ENCODE results near the gene PEX14. TPM values are rescaled to one million over a fixed set of nuclear protein-coding genes. Genes with fewer than 3 reads are reported as not detected.

The PEX14 gene
- total RNA-seq, 1 donor from 2014 or later, result 21.6 TPM

GRCh38 chr1:10597492-10598388, 123.0 kb downstream of the PEX14 start:
- peaks cover 24% of the 10 kb centered on the region for H3K4me1 ChIP-seq
- intact Hi-C loops (cut with DNase I), result no loop called here

DNA sequence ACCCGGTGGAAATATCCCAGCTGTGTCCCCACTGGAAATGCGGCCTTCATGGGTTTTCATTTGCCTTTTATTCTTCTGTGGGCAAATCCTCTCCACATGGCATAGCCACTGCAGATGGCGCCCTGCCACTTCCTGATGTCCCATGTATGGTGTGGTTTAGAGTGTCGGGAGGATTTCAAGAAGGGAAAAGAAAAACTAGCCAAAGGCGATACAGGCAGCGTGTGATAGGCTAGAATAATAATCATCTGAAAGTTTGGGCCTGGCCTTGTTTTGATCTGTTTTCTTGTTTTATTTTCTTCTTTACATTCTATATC, 123.6 kb downstream of the PEX14 start:
- Histone ChIP-seq H3K27me3 (no peaks in the 10 kb centered on the region), H3K9me3 (no peaks in the 10 kb centered on the region), H3K27ac (no peak overlapping the region), H3K4me1 (peaks cover 26% of the 10 kb centered on the region), H3K36me3 (no peaks in the 10 kb centered on the region), H3K4me3 (no peak overlapping the region)
- no peak for DNase-seq (ENCODE audit: extremely low spot score in 2 of 2)
- intact Hi-C loops (cut with DNase I), result no loop called here
- no peak for TF ChIP-seq POLR2A (IDR thresholded peaks at IDR 0.05)
- TF ChIP-seq, protein P1, sequence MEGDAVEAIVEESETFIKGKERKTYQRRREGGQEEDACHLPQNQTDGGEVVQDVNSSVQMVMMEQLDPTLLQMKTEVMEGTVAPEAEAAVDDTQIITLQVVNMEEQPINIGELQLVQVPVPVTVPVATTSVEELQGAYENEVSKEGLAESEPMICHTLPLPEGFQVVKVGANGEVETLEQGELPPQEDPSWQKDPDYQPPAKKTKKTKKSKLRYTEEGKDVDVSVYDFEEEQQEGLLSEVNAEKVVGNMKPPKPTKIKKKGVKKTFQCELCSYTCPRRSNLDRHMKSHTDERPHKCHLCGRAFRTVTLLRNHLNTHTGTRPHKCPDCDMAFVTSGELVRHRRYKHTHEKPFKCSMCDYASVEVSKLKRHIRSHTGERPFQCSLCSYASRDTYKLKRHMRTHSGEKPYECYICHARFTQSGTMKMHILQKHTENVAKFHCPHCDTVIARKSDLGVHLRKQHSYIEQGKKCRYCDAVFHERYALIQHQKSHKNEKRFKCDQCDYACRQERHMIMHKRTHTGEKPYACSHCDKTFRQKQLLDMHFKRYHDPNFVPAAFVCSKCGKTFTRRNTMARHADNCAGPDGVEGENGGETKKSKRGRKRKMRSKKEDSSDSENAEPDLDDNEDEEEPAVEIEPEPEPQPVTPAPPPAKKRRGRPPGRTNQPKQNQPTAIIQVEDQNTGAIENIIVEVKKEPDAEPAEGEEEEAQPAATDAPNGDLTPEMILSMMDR (IDR thresholded peaks at IDR 0.05), result no peak
- no peak for TF ChIP-seq POLR2AphosphoS5 (IDR thresholded peaks at IDR 0.05; ENCODE audit: insufficient read depth in 1 of 2, low read depth in 1 of 2)

More at GRCh38 chr1:10597492-10598388, 123.0 kb downstream of the PEX14 start:
- H3K36me3 ChIP-seq, result no peaks in the 10 kb centered on the region
- H3K27ac ChIP-seq, result no peak overlapping the region
- no peaks in the 10 kb centered on the region for H3K27me3 ChIP-seq
- DNase-seq (ENCODE audit: extremely low spot score in 2 of 2), result no peak
- no peaks in the 10 kb centered on the region for H3K9me3 ChIP-seq
- no peak overlapping the region for H3K4me3 ChIP-seq
- TF ChIP-seq, protein P1 (IDR thresholded peaks at IDR 0.05), result no peak
- no peak for TF ChIP-seq POLR2A (IDR thresholded peaks at IDR 0.05)
- TF ChIP-seq POLR2AphosphoS5 (IDR thresholded peaks at IDR 0.05; ENCODE audit: insufficient read depth in 1 of 2, low read depth in 1 of 2), result no peak

- H3K27ac ChIP-seq, result no peak overlapping the region
- no peaks in the 10 kb centered on the region for H3K36me3 ChIP-seq
- TF ChIP-seq POLR2A (IDR thresholded peaks at IDR 0.05) (no peak), POLR2AphosphoS5 (IDR thresholded peaks at IDR 0.05; ENCODE audit: insufficient read depth in 1 of 2, low read depth in 1 of 2) (no peak)
- TF ChIP-seq, protein P1 (IDR thresholded peaks at IDR 0.05), result no peak
- H3K4me1 ChIP-seq, result peaks cover 26% of the 10 kb centered on the region
- no peaks in the 10 kb centered on the region for H3K27me3 ChIP-seq
- intact Hi-C loops (cut with DNase I), result no loop called here
- DNase-seq (ENCODE audit: extremely low spot score in 2 of 2), result no peak
- H3K9me3 ChIP-seq, result no peaks in the 10 kb centered on the region
- no peak overlapping the region for H3K4me3 ChIP-seq
Measured at GRCh38 chr1:10599194-10599861, 124.6 kb downstream of the PEX14 start.

GRCh38 chr1:10601342-10602070, 126.8 kb downstream of the PEX14 start:
- TF ChIP-seq POLR2AphosphoS5 (IDR thresholded peaks at IDR 0.05; ENCODE audit: insufficient read depth in 1 of 2, low read depth in 1 of 2) (no peak), POLR2A (IDR thresholded peaks at IDR 0.05) (no peak)
- TF ChIP-seq, protein P1 (IDR thresholded peaks at IDR 0.05), result no peak
- Histone ChIP-seq H3K36me3 (no peaks in the 10 kb centered on the region), H3K27me3 (no peaks in the 10 kb centered on the region), H3K9me3 (no peaks in the 10 kb centered on the region), H3K27ac (no peak overlapping the region), H3K4me1 (peaks cover 22% of the 10 kb centered on the region), H3K4me3 (no peak overlapping the region)
- intact Hi-C loops (cut with DNase I), result no loop called here
- DNase-seq (ENCODE audit: extremely low spot score in 2 of 2), result no peak
